ENCODE measurements around the gene MPRIP. TPM values are rescaled to one million over a fixed set of nuclear protein-coding genes. Genes with fewer than 3 reads are reported as not detected.
A peak's percentile ranks its signal among the peaks of the same experiment; 100 is the strongest.

Gene MPRIP
- total RNA-seq, 1 donor from 2014 or later, result 214 TPM

GRCh38 chr17:17050346-17051345 is 8.4 kb downstream of the MPRIP start:
- DNase-seq, result no peak

GRCh38 chr17:17051380-17051779 is 9.1 kb downstream of the MPRIP start:
- no peak for DNase-seq

DNA sequence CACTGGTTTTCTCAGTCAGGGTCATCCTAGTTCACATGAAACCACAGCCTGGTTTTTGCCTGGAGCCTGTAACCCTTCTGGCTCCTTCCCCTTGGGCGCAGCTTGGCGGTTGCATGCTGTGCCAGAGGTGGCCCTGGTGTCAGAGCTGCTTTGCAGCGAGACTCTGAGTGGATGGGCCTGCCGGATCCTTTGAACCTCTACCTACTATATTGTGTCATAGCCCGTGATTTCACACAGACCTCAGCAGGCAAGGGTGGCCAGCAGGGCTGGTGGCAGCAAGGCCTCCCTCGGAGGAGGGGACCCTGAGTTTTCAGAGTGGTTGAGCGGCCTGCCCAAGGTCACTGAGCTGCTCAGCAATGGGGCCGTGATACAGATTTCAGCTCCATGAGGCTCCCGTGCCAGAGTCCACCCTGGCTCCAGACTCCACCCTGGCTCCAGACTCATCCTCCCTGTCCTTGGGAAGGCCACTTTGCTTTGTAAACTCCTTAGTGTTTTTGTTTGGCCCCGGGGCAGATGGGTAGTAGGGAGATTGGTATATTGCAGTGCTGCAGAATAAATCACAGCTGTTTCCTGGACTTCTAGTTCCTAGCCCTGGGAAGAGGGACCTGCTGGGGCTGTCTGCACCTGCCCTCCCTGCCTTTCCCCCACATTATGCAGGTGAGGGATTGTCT is 9.7 kb downstream of the MPRIP start:
- no peak for DNase-seq

DNA sequence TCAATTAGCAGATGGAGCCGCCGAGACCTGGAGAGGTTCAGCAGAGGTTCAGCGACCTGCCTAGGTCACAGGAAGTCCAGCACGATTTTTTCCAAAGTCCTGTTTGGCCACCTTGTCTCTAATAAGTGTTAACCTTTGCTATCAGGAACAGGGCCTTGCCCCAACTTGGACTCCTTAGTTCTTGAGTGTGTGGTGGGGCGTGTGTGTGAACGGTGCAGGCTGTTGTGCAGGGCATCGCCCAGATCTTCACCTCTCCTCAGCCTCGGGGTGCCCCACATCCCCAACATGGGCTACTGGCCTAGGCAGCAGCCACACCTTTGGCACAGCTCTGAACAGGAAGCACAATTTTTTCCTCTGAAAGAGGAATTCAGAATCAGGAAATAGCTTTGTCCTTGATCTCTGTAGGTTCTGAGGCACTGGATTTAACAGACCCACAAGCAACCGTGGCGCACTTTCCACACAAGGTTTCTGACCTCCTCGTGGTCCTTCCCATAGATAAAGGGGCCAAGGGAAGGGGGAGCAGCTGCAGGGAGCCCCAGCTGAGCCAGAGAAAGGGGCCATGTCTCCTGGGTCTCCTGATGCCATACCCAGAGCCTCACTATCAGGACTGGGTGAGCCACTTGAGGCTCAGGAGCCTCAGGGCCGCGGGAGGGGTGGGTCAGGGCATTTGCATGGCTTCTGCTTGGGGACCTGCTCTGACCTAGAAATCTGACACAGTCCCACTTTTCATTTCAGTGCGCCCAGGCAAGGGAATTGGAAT is 10.4 kb downstream of the MPRIP start:
- DNase-seq, result no peak

DNA sequence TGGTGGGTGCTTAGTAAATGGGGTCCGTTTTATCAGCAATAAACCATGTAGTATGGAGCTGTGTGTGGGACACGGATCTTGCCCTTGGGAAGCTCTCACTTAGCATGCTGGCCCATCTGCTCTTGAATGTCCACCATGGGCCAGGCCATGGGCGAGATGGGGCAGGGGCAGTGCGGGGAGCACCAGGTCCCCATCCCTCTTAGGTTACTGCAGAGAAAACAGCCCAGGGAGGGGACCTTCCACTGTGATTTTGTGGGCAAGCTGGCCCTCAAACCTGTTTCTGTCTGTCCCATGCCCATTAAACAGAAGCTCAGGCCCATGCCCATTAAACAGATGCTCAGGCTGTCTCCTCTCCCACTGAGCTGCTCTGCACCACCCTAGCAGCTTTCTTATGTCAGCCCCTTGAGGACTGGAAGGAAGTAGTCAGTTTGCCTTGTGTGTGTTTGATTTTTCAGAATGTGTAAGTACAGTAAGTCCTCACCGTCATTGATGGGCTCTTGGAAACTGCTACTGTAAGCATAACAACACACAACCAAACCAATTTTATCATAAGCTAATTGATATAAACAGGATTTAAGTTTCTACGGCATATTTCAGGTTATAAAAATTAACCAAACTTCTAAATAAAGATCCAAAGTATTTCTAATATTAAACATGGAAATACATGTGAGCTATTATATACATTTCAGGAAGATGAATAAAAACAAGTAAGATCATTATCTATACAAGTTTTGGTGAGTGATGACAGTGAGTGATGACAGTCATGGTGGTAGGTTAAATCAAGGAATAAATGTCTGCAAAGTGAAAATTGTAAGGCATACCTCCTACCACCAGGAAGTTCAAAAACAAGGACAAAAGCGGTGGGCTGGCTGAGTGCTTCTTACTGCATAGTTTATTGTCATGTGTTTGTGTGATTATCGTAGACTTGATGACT is 11.5 kb downstream of the MPRIP start:
- DNase-seq, result no peak

GRCh38 chr17:17054636-17055035 is 12.4 kb downstream of the MPRIP start:
- no peak for DNase-seq

GRCh38 chr17:17055286-17056155 is 13.3 kb downstream of the MPRIP start:
- peak; percentile 59 for DNase-seq

GRCh38 chr17:17056156-17056539 is 13.9 kb downstream of the MPRIP start:
- no peak for DNase-seq

DNA sequence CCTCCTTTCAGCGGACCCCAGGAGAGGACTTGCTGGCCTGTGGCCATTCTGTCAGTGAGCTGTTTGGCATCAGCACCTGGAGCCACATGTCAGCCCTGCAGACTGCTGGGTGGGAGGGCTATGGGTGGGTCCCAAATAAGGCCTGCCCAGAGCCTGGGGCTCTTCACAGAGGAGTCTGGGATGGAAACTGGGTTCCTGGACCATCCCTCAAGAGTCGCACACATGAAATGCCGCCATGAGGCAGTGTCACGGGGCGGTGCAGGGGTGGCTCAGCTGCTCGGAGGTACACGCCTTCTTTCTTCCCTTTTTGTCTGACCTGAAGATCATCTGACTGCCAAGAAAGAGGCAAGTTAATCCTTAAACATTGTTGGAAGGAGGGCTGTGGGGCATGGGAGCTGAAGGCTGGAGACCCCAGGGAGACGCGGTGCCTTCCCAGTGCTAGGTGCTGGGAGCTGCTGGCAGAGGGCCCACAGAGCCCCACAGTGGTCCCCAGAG is 14.8 kb downstream of the MPRIP start:
- no peak for DNase-seq

- no peak for DNase-seq
Observed at GRCh38 chr17:17058304-17058703, 16.0 kb downstream of the MPRIP start.

DNA sequence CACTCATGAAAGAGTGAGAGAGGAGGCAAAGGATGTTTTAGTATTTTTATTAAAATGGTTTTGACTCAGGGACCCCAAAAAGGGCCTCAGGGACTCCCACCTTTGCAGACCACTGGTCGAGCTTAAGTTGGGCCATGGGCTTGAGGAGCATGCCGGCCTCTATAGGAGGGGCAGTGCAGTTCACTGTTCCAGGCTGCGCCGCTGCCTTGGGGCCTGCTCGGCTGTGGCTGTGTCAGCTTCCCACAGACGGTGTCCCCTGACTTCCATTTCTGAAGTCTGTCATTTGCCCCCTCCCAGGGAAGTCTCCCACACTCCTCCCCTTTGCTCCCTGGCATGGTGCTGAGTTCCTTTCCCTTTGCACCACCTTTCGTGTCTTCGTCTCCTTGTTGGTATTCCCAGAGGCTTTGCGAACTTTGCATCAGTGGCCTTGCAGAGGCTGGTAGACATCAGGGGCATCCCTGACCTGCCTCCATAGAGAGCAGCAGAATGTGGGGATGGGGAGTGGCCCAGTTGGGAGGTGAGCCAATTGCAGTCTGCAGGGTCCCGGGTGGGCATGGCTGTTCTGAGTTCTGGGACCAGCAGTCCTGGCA is 17.1 kb downstream of the MPRIP start:
- DNase-seq, result no peak

DNA sequence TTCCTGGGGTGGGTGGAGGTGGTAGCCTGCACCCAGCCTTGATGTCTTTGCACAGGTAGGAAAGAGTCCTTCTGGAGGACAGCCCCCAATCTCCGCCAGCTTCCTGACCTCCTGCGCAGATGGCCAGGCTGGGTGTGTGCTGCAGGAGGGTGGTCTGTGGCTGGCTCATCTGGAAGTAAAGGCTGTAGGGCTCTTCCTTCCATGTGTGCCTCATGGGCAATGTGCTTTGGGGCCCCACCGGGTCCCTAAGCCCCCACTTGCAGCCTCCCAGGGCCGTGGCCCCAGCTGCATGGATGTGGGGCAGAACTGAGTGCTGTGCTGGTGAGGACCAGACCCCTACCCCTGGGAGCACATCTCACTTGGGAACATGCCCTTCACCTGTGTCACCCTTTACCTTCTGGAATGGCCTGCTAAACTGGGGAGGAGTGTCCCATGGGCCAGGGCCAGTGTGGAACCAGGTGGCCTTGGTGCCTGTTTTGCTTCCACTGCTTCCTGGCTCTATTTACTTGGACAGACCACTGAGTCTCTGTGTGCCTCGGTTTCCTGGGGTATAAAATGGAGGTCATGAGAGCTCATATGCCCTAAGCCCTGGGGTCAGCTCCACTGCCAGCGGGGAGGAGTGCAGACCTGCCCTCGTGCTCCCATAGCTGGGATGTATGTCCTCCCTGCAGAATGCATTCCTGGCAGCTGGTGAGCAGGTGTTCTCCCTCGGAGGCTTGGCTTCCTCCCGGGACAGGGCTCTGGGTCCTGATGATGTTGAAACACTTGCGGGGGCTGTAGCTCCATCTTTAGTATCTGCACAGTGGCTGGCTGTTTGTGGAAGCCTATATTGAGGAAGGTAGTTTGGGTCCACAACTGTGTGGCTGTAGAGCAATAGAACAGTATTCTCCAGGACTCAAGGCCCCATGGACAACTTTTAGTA is 18.0 kb downstream of the MPRIP start:
- DNase-seq, result no peak

GRCh38 chr17:17060930-17061329 is 18.7 kb downstream of the MPRIP start:
- no peak for DNase-seq

DNA sequence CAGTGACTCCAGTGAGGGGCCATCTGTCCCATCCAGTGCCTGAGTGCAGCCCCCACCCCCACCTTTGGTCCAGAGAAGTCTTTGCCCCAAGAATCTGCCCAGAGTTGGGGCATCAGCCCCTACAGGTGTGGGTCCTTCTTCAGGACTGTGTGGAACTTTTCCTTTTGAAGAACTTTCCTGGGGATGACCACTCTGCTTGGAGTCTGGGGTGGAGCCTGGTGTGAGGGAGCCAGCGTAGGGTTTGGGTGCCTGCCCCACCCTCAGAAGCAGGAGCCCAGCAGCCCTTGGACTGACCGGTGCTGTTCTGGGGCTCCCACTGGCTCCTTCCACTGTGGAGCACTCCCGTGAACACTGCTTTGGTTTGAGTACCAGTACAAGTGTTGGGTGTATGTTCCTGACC is 19.3 kb downstream of the MPRIP start:
- no peak for DNase-seq

- DNase-seq, result no peak
Observed at GRCh38 chr17:17062356-17062755, 20.1 kb downstream of the MPRIP start.

DNA sequence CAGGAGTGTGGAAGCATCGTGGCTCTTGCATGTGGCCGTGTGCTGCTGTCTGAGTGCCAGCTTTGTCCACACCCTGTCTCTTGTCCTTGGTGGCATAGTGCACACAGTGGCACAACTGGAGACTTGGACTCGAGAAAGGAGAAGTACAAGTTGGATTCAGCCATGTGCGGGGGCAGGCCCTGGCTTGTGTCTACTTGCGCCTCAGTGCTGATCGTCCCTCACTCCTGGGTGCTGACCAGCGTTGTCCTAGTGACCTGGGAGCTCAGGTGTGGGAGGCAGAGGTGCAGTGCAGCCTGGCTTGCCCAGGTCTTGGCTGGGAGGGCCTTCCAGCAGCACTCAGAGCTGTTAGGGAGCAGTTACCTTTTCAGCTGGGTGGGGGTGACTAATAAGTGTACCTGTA is 20.6 kb downstream of the MPRIP start:
- no peak for DNase-seq

- peak; percentile 61 for DNase-seq
Observed at GRCh38 chr17:17063546-17064122, 21.4 kb downstream of the MPRIP start.

DNA sequence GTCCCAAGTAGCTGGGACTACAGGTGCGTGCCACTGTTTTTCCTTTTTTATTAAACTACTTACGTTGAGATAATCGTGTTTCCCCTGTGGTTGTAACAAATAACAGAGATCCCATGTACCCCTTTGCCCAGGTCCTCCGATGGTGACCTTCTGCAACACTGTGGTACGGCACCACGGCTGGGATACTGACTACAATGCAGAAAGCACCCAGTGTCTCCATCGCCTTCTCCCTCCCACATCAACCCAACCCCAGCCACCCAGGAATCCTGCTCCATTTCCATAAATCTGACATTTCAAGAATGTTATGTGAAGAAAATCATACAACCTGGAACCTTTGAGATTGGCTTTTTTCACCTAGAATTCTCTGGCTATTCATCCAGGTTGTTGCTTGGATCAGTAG is 22.1 kb downstream of the MPRIP start:
- no peak for DNase-seq

All from tongue (tissue), 2 donors.